DND-41 (cell line): ENCODE measurements around the gene ZBTB6.

Experiments used
- ATAC-seq: fragments of 200-7000 bp; cut with Tn5 transposase; 3 replicates; pipeline ENCODE4 v1.9.1; 2021; ENCODE audit warnings: low read depth; ENCODE audit not compliant: insufficient read depth
- DNase-seq: peaks from one replicate; pipeline ENCODE4 v3.0.0-alpha.2; 2020
- H2AFZ ChIP-seq: 2 replicates; pipeline ENCODE4 v1.6.0; 2012; ENCODE audit warnings: low read depth, low read length
- H3K27ac ChIP-seq: 2 replicates; pipeline ENCODE4 v1.5.1; 2012; ENCODE audit warnings: low read length, inconsistent platforms
- H3K27me3 ChIP-seq: fragments of 200-600 bp; sonication (generic); 2 replicates; pipeline ENCODE4 v1.6.0; 2012; ENCODE audit warnings: low read length, mild to moderate bottlenecking, inconsistent platforms; ENCODE audit not compliant: insufficient read depth, poor library complexity
- H3K36me3 ChIP-seq: 2 replicates; pipeline ENCODE4 v1.5.1; 2012; ENCODE audit warnings: low read length, inconsistent platforms; ENCODE audit not compliant: insufficient read depth
- H3K4me1 ChIP-seq: 2 replicates; pipeline ENCODE4 v1.5.1; 2012; ENCODE audit warnings: mild to moderate bottlenecking, low read length; ENCODE audit not compliant: insufficient read depth
- H3K4me2 ChIP-seq: 2 replicates; pipeline ENCODE4 v1.6.0; 2012; ENCODE audit warnings: mild to moderate bottlenecking, moderate library complexity, low read length, inconsistent platforms; ENCODE audit not compliant: insufficient read depth
- H3K4me3 ChIP-seq, 2 experiments: fragments of 200-600 bp in 1 of 2; shearing (Covaris generic) in 1 of 2; 2 replicates each; pipeline ENCODE4 v1.5.1; 2012 to 2016; ENCODE audit warnings: inconsistent platforms in 2 of 2, low read length in 2 of 2, mild to moderate bottlenecking in 2 of 2, low read depth in 1 of 2, moderate library complexity in 1 of 2
- H3K79me2 ChIP-seq: 2 replicates; pipeline ENCODE4 v1.6.0; 2012; ENCODE audit warnings: low read length, inconsistent platforms; ENCODE audit not compliant: insufficient read depth
- H3K9ac ChIP-seq: 2 replicates; pipeline ENCODE4 v1.6.0; 2012; ENCODE audit warnings: low read depth, mild to moderate bottlenecking, inconsistent platforms, low read length, moderate library complexity
- H3K9me3 ChIP-seq: 2 replicates; pipeline ENCODE4 v1.5.1; 2012; ENCODE audit warnings: low read length, moderate library complexity, mild to moderate bottlenecking, inconsistent platforms; ENCODE audit not compliant: insufficient read depth, severe bottlenecking
- H4K20me1 ChIP-seq: 2 replicates; pipeline ENCODE4 v1.6.0; 2012; ENCODE audit warnings: low read length; ENCODE audit not compliant: insufficient read depth
- EZH2 ChIP-seq: IDR thresholded peaks from 3 replicates; pipeline ENCODE4 v1.6.1; 2012; ENCODE audit warnings: borderline replicate concordance, low read depth, mild to moderate bottlenecking, moderate library complexity, low read length, inconsistent platforms; ENCODE audit not compliant: severe bottlenecking
- TF ChIP-seq, protein P1 (sequence below): IDR thresholded peaks from 2 replicates; pipeline ENCODE4 v1.5.1; 2012; ENCODE audit warnings: borderline replicate concordance, low read length, moderate library complexity, mild to moderate bottlenecking; ENCODE audit not compliant: poor library complexity, severe bottlenecking; ENCODE audit errors: extremely low read depth

ZBTB6 gene

DNA sequence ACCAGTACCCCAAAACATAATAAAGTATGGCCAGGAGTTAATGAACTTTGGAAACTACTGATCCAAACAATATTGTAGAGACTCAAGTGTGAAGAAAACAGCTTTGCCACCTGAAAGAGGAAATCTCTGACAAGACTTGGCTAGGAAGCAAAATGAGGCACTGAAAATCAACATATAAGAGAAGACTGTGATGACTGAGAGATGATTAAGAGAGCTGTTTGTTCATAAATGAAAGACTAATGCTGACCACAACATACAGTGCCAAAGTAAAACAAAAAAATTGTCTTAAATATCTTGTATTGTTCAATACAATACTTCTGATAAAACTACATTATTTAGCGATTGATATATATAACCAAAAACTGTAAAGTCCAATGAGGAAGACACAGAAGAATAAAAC, 15.2 kb downstream of the ZBTB6 start:
- no peak for TF ChIP-seq EZH2
- TF ChIP-seq, protein P1, sequence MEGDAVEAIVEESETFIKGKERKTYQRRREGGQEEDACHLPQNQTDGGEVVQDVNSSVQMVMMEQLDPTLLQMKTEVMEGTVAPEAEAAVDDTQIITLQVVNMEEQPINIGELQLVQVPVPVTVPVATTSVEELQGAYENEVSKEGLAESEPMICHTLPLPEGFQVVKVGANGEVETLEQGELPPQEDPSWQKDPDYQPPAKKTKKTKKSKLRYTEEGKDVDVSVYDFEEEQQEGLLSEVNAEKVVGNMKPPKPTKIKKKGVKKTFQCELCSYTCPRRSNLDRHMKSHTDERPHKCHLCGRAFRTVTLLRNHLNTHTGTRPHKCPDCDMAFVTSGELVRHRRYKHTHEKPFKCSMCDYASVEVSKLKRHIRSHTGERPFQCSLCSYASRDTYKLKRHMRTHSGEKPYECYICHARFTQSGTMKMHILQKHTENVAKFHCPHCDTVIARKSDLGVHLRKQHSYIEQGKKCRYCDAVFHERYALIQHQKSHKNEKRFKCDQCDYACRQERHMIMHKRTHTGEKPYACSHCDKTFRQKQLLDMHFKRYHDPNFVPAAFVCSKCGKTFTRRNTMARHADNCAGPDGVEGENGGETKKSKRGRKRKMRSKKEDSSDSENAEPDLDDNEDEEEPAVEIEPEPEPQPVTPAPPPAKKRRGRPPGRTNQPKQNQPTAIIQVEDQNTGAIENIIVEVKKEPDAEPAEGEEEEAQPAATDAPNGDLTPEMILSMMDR, result no peak
- no peak overlapping the region for H2AFZ ChIP-seq
- H3K4me1 ChIP-seq, result peaks cover 31% of the 10 kb centered on the region
- peaks cover 34% of the 10 kb centered on the region for H3K36me3 ChIP-seq
- ATAC-seq (no peak), DNase-seq (no peak)
- H3K4me3 ChIP-seq, result no peak overlapping the region
- no peak overlapping the region for H3K9ac ChIP-seq
- H3K79me2 ChIP-seq, result peaks cover 79% of the 10 kb centered on the region
- no peaks in the 10 kb centered on the region for H3K27me3 ChIP-seq
- no peaks in the 10 kb centered on the region for H4K20me1 ChIP-seq
- H3K9me3 ChIP-seq, result no peaks in the 10 kb centered on the region
- no peak overlapping the region for H3K4me2 ChIP-seq
- H3K27ac ChIP-seq, result no peak overlapping the region

DNA sequence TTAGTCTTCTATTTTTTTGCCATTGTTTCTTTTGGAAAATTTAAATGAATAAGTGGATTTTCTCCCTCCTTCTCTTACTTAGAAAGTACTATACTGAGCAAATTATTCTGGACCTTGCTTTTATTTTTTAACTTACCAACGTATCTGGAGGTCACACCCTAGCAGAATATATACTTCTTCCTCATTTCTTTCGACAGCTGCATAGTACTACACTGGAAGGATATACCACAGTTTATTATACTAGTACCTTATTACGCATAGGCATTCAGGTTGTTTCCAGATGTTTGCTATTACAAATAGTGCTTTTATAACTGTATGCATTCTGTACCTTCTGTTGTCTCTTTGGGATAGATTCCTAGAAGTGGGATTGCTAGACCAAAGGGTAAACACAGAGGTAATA, 24.6 kb downstream of the ZBTB6 start:
- Histone ChIP-seq H3K4me3 (no peak overlapping the region), H3K4me1 (no peaks in the 10 kb centered on the region), H3K4me2 (no peak overlapping the region), H3K9ac (no peak overlapping the region), H3K27ac (no peak overlapping the region), H3K36me3 (peaks cover 65% of the 10 kb centered on the region), H4K20me1 (no peaks in the 10 kb centered on the region; the same call in 1 of the 2 replicates), H3K79me2 (no peaks in the 10 kb centered on the region), H2AFZ (no peak overlapping the region), H3K27me3 (no peaks in the 10 kb centered on the region), H3K9me3 (no peaks in the 10 kb centered on the region)
- DNase-seq (no peak), ATAC-seq (no peak)
- TF ChIP-seq, protein P1, result no peak
- no peak for TF ChIP-seq EZH2

DNA sequence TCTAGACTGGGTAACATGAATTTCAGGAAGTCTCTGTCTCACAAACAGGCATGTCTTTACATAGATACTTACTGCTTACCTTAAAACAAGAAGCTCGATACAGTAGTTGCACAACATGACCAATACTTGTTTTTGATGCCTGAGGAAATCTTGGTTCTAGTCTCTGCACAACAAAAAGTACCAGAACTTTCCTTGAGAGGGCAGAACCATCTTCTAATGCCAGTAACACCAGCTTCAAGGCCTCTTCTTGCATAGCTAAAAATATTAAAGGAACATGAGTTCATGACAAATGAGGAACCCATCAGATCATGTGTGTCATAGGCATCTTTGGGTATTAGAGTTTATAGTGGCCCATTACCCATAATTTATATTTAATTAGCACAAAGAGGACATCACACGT, 30.0 kb downstream of the ZBTB6 start:
- ATAC-seq (no peak), DNase-seq (no peak)
- no peak overlapping the region for H3K27ac ChIP-seq
- H3K4me1 ChIP-seq, result no peaks in the 10 kb centered on the region
- no peaks in the 10 kb centered on the region for H3K27me3 ChIP-seq
- H4K20me1 ChIP-seq, result no peaks in the 10 kb centered on the region
- no peak overlapping the region for H3K9ac ChIP-seq
- H3K4me2 ChIP-seq, result no peak overlapping the region
- no peaks in the 10 kb centered on the region for H3K9me3 ChIP-seq
- no peaks in the 10 kb centered on the region for H3K79me2 ChIP-seq
- no peak overlapping the region for H2AFZ ChIP-seq
- H3K36me3 ChIP-seq, result peaks cover 66% of the 10 kb centered on the region
- H3K4me3 ChIP-seq, result no peak overlapping the region
- TF ChIP-seq EZH2, result no peak
- TF ChIP-seq, protein P1, result no peak

DNA sequence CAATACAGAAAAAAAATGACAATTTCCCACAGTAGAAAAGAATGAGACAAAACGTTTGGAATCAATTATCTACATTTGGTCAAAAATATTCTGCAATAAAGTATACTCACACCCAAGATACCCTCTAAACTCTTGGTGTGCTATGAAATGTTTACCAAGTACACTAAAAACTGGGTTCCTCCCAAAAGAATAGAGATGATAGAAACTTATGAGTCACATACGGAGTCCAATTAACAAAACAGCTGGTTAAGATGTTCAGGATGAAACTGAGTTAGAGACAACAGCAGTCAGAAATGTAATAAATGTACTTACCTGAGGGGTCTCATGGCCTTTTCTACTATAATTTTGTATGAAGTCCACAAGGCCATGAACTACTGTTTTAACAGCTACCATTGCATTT, 33.7 kb downstream of the ZBTB6 start:
- Histone ChIP-seq H3K4me3 (no peak overlapping the region), H3K79me2 (no peaks in the 10 kb centered on the region), H3K27ac (no peak overlapping the region), H3K4me1 (no peaks in the 10 kb centered on the region), H3K9ac (no peak overlapping the region), H3K27me3 (no peaks in the 10 kb centered on the region), H3K9me3 (no peaks in the 10 kb centered on the region), H3K4me2 (no peak overlapping the region), H2AFZ (no peak overlapping the region), H3K36me3 (peaks cover 77% of the 10 kb centered on the region), H4K20me1 (no peaks in the 10 kb centered on the region)
- no peak for DNase-seq
- ATAC-seq, result no peak
- TF ChIP-seq EZH2, result no peak
- TF ChIP-seq, protein P1, result no peak
